H1 (cell line): ENCODE measurements around the gene CLPSL2. TPM values are rescaled to one million over a fixed set of nuclear protein-coding genes. Genes with fewer than 3 reads are reported as not detected.

Experiments
- polyA plus RNA-seq, 7 experiments: library from polyadenylated mRNA; depleted of rRNA in 3 of 7; stranded (reverse) in 5 of 7; unstranded in 2 of 7; fragments of >200 nt in 5 of 7; fragments of 200-250 nt in 2 of 7; gene quantifications; 1 replicate in 5 of 7; 2 replicates in 1 of 7; 4 replicates in 1 of 7; pipeline versions ENCODE4 v1.2.1 to v1.2.3, GENCODE V29; 2011 to 2013; ENCODE audit warnings: missing spikeins in 2 of 7, mixed read lengths in 2 of 7
- total RNA-seq: library from RNA; stranded (reverse); fragmentation: NEBNext Ultra II Directional; extraction: Animal tissue kit (Norgen Biotek cat#: 25700); gene quantifications from 2 replicates; pipeline ENCODE4 v1.2.1, GENCODE V29; 2021

CLPSL2 gene
- total and polyA plus RNA-seq, 2 of the 8 experiments (the other 6 are each of a cell fraction or from before 2014, with no cell fraction given), result 1.4 to 3.4 TPM

Other genes starting within 250 kb of the CLPSL2 start
- gene FKBP5, start 87.7 kb upstream of the CLPSL2 start, total RNA-seq, result 40.4 and 41.0 TPM in 2 replicates
- gene FKBP5, start 87.7 kb upstream of the CLPSL2 start, polyA plus RNA-seq (2011; rRNA removed), result 9.3 and 14.3 TPM in 2 replicates
- gene ARMC12, start 39.6 kb upstream of the CLPSL2 start, total RNA-seq, result 0.78 and 0.86 TPM in 2 replicates
- 3.7 and 3.9 TPM in 2 replicates for gene ARMC12, start 39.6 kb upstream of the CLPSL2 start, polyA plus RNA-seq (2011; rRNA removed)
- gene CLPSL1, start 4.4 kb downstream of the CLPSL2 start, total RNA-seq, result not detected in 2 replicates
- gene CLPSL1, start 4.4 kb downstream of the CLPSL2 start, polyA plus RNA-seq (2011; rRNA removed), result 0.88 TPM in 1 of 2 replicates, not detected in the other
- gene CLPS, start 20.7 kb downstream of the CLPSL2 start, total RNA-seq, result not detected in 2 replicates
- gene CLPS, start 20.7 kb downstream of the CLPSL2 start, polyA plus RNA-seq (2011; rRNA removed), result not detected in 2 replicates
- not detected in 2 replicates for gene LHFPL5, start 28.8 kb downstream of the CLPSL2 start, total RNA-seq
- 0.03 TPM in 1 of 2 replicates, not detected in the other for gene LHFPL5, start 28.8 kb downstream of the CLPSL2 start, polyA plus RNA-seq (2011; rRNA removed)
- 102 and 116 TPM in 2 replicates for gene SRPK1, start 144.5 kb downstream of the CLPSL2 start, total RNA-seq
- 17.2 and 25.7 TPM in 2 replicates for gene SRPK1, start 144.5 kb downstream of the CLPSL2 start, polyA plus RNA-seq (2011; rRNA removed)
- 0.56 and 1.1 TPM in 2 replicates for gene SLC26A8, start 248.0 kb downstream of the CLPSL2 start, total RNA-seq
- 0.57 and 0.86 TPM in 2 replicates for gene SLC26A8, start 248.0 kb downstream of the CLPSL2 start, polyA plus RNA-seq (2011; rRNA removed)